GM18867 (cell line): ENCODE data around the gene SH3PXD2B.

Source experiments
- ATAC-seq: cut with Tn5 transposase; IDR thresholded peaks from one replicate; pipeline ENCODE4 v1.9.1; 2021; ENCODE audit warnings: mild to moderate bottlenecking, moderate library complexity; ENCODE audit not compliant: unreplicated experiment

The SH3PXD2B gene

DNA sequence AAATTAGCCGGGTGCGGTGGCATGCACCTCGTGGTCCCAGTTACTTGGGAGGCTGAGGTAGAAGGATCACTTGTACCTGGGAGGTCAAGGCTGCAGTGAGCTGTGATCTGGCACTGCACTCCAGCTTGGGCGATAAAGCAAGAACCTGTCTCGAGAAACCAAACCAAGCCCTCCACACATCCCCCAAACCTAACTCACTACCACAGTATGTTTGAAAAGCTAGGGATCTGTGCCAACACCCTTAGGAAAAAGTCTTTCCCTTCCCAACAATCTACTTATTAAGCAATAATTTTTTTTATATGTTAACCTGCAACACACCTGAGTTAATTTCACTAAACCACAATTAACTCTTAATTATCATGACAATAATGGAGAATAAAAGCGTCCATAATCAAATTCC lies 173.0 kb downstream of the SH3PXD2B start:
- ATAC-seq, result no peak

DNA sequence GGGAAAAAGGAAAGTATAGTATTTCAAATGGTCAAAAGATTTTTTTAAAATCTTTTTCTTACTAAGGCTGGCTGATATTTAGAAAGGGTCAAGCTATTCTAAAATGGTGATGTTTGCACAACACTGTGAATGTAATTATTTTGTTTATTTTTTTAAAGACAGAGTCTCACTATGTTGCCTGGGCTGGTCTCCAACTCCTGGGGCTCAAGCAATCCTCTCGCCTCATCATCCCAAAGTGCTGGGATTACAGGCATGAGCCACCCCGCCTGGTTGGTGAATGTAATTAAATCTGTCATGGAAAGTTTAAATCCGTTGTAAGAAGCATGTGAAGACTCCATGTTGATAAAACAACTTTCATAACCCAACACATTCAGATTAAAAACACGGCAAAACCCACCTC lies 173.4 kb downstream of the SH3PXD2B start:
- no peak for ATAC-seq

DNA sequence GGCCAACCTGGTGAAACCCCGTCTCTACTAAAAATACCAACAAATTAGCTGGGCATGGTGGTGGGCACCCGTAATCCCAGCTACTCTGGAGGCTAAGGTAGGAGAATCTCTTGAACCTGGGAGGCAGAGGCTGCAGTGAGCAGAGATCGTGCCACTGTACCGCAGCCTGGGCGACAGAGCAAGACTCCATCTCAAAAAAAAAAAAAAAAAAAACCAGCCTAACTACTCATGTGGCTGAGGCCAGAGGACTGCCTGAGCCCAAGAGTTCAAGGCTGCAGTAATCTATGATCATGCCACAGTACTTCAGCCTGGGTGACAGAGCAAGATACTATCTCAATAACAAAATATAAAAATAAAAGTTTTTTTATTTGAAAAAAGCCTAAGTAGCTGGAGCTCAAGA lies 174.0 kb downstream of the SH3PXD2B start:
- no peak for ATAC-seq

DNA sequence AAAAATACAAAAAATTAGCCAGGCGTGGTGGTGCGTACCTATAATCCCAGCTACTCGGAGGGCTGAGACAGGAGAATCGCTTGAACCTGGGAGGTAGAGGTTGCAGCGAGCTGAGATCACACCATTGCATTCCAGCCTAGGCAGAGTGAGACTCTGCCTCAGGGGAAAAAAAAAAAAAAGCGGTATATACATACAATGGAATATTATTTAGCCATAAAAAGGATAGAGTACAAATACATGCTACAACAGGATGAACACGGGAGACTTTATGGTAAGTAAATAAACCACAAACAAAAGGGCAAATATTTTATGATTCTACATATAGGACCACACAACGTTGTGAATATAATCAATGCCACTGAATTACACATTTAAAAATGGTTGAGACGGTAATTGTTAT lies 176.0 kb downstream of the SH3PXD2B start:
- ATAC-seq, result no peak

DNA sequence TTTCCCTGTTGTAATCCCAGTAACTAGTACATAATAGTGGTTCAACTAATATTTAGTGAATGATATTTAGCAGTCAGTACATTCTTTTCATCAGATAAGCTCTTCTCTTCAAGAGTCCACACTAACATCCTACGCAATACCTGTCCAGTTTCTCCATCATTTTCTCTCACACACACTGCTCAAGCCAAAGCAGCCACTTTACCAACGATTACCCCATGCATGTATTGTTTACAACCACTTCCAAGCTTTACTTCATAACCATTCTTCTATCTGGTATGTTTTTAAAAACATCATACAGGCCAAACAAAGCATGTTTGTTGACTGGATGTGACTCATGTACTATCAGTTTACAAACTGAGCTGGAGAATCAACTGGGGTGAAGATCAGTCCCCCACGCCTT lies 178.1 kb downstream of the SH3PXD2B start:
- no peak for ATAC-seq
